Measurements from ENCODE around the gene ZFAND6.

The ZFAND6 gene

DNA sequence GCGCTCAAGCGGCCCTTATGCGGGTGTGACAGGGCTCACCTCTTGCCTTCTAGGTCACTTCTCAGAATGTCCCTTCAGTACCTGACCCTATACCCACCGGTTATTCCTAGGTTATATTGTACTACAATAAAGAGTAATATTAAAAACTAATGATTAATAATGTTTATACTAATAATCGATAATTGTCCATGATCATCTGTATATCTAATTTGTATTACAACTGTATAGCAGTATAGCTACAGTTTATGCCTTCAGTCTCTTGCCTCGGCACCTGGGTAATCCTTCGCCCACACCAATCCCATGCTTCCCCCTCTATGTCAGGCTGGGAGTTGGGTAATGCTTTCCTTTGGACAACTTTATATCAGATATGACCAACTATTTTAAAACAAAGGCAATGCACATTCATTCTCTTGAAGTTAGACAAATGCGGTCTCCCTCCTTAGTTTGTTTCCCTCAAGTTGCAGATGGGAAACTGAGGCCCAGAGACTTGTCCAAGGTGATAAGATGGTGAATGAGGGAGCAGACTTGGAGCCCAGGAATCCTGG is 96.8 kb downstream of the ZFAND6 start:
- TF ChIP-seq, protein P1, sequence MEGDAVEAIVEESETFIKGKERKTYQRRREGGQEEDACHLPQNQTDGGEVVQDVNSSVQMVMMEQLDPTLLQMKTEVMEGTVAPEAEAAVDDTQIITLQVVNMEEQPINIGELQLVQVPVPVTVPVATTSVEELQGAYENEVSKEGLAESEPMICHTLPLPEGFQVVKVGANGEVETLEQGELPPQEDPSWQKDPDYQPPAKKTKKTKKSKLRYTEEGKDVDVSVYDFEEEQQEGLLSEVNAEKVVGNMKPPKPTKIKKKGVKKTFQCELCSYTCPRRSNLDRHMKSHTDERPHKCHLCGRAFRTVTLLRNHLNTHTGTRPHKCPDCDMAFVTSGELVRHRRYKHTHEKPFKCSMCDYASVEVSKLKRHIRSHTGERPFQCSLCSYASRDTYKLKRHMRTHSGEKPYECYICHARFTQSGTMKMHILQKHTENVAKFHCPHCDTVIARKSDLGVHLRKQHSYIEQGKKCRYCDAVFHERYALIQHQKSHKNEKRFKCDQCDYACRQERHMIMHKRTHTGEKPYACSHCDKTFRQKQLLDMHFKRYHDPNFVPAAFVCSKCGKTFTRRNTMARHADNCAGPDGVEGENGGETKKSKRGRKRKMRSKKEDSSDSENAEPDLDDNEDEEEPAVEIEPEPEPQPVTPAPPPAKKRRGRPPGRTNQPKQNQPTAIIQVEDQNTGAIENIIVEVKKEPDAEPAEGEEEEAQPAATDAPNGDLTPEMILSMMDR (IDR thresholded peaks at IDR 0.05; ENCODE audit: low read depth, low read length), result no peak
- no peak overlapping the region for H3K4me3 ChIP-seq (ENCODE audit: low read depth, low read length)

- no peak overlapping the region for H3K4me3 ChIP-seq (ENCODE audit: low read depth, low read length)
- TF ChIP-seq, protein P1 (IDR thresholded peaks at IDR 0.05; ENCODE audit: low read depth, low read length), result no peak
Measured at GRCh38 chr15:80157215-80157614, 97.7 kb downstream of the ZFAND6 start.

GRCh38 chr15:80159301-80159700 is 99.8 kb downstream of the ZFAND6 start:
- H3K4me3 ChIP-seq (ENCODE audit: low read depth, low read length), result no peak overlapping the region
- TF ChIP-seq, protein P1 (IDR thresholded peaks at IDR 0.05; ENCODE audit: low read depth, low read length), result no peak

DNA sequence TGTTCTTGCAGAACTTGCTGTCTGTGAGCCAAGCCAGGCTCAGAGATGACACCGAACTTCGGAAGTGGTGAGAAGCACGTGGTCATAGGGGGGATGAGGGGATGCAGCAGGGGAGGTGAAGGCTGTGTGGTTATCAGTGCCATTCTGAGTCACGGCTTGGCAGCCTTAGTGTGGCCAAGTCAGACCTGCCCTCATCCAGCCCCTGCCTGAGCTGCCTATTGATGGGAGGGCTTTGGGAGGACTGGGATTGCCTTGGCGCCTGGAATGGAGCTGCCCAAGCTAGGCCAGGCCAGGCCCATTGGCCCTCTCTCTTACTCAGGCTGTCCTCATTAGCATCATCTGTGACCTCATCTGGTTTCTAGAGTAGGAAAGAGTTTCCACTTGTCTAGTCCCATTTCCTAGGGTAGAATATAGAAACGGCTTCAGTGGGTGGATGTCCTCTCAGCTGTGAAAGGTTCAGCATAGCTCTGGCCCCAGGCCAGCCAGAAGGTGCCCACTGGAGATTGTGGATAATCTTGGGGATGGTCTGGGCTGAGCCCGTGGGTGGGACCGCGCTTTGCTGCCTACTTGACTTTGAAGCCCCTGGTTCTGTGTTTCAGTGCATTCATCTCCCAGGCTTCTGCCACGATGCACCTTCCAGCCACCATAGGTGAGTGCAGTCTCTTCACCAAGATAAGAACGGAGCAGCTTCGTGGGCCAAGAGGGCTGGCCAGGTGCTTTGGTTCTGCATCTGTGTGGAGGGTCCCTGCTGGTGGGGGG is 100.5 kb downstream of the ZFAND6 start:
- H3K4me3 ChIP-seq (ENCODE audit: low read depth, low read length), result no peak overlapping the region
- TF ChIP-seq, protein P1 (IDR thresholded peaks at IDR 0.05; ENCODE audit: low read depth, low read length), result no peak

GRCh38 chr15:80160570-80161156 is 101.2 kb downstream of the ZFAND6 start:
- H3K4me3 ChIP-seq (ENCODE audit: low read depth, low read length), result no peak overlapping the region
- TF ChIP-seq, protein P1 (IDR thresholded peaks at IDR 0.05; ENCODE audit: low read depth, low read length), result no peak

DNA sequence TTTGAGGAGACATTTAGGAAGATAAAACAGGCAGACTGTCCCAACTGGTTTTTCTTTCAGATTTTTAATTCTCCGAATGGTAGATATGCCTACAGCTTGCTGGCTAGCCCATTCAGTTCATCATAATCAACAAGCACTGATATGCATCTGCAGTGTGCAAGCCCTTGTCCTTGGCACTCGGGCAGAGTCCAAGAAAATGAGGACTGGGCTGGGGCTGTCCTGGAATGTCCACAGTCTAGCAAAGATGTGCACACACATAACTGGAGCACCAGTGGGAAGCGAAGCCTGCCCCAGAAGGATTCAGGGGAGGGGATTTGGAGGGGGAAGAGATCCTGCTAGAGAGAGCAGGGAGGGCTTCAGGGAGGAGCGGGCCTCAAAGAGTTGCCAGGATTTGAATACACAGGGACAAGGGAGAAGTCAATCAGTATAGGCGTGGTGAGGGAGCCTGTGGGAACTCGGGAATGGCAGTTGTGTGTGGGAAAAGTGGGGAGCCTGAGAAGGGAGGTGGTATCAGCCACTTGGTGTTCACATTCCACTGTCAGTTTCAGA is 102.1 kb downstream of the ZFAND6 start:
- no peak overlapping the region for H3K4me3 ChIP-seq (ENCODE audit: low read depth, low read length)

More for the DNA sequence above, 102.1 kb downstream of the ZFAND6 start:
- TF ChIP-seq, protein P1 (IDR thresholded peaks at IDR 0.05; ENCODE audit: low read depth, low read length), result no peak

Measured in WI38 (cell line).